Dedifferentiated amniotic fluid mesenchymal stem cell (primary cell): ENCODE results near the gene BRF1.
"Not testable (repeated sequence)": the region's sequence is repeated elsewhere in the genome, so short reads cannot be mapped to it uniquely, and the experiment has no call there.

ENCODE experiments used
- DNase-seq: peaks from one replicate; pipeline ENCODE4 v3.0.0-alpha.2; 2016; ENCODE audit errors: extremely low spot score

BRF1 gene

DNA sequence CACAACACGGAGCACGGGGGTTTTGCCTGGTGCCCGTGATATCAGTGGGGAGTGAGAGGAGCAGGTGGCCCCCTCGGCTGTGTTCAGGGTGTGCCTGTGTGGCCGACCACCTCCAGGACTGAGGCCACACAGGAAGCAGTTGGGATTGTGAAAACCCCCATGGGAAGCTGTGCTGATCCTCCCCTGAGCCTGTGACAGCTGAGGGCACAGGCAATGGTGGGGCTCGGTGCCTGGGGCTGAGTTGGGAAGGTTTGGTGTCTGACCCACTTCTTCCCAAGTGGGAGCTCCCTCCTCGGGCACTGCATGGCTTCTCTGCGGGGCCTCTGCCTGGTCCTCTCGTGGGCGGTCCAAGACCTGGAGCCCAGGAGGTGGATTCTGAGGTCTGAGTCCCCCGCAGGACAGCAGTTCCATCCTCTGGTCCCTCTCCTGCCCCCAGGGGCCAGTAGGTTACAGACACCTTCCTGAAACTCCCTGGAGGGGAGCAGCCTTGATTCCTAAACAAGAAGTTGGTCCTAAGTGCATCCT lies 31.6 kb upstream of the BRF1 start:
- no peak for DNase-seq

DNA sequence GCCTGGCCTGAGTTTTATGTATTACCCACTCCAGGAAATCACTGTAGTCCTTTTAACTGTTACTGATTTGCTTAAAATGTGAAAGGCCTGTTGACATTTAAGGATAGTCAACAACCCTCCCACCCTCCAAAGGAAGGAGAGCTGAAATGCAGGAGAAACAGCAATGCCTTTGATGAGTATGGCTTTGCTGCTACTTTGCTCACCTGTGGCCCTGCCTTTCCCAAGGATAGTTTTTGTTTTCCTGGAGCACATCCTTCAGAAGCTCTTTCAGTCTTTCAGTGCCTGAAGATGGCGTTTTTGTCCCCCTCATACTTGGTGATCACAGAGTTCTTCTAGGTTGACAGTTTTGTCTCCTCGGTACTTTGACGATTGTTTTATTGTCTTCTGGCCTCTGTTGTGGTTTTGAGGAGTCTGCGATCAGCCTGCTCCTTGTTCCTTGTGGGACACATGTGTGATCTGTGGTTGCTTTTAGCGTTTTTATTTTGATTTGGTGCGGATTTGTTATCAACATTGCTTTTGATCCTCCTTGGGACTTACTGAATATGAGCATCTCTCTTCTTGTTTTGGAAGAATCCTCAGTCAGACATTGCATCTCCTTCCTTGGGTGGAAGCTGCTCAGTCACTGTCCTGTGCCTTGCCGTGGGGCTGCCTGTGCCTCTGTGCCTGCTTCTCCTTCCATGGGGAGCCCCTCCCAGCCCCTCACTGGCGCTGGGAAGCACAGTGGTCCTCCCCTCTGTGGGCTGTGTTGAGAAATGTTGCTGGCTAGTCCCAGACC lies 31.0 kb upstream of the BRF1 start:
- no peak for DNase-seq

DNA sequence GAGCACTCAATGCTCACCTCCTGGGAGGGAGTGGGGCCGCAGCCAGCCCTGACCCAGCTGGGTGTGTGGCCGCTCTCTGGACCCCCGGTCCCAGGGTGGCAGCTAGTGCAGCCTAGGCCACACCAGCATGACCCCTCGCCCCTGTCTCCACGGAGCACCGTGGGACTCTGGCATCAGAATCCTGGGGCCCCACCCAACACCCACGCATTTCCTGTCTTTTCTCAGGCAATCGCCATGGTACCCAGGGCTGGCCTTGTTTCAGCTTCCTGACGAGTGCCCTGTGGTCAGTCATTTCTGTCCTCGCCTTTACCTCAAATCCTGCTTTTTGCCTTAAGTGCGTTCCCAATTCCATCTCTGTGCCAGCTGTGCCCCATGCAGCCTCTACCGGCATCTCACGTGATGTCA lies 29.7 kb upstream of the BRF1 start:
- DNase-seq, result peak; percentile 36

GRCh38 chr14:105329411-105330150 lies 28.8 kb upstream of the BRF1 start:
- no peak for DNase-seq

GRCh38 chr14:105328678-105329390 lies 28.0 kb upstream of the BRF1 start:
- no peak for DNase-seq

DNA sequence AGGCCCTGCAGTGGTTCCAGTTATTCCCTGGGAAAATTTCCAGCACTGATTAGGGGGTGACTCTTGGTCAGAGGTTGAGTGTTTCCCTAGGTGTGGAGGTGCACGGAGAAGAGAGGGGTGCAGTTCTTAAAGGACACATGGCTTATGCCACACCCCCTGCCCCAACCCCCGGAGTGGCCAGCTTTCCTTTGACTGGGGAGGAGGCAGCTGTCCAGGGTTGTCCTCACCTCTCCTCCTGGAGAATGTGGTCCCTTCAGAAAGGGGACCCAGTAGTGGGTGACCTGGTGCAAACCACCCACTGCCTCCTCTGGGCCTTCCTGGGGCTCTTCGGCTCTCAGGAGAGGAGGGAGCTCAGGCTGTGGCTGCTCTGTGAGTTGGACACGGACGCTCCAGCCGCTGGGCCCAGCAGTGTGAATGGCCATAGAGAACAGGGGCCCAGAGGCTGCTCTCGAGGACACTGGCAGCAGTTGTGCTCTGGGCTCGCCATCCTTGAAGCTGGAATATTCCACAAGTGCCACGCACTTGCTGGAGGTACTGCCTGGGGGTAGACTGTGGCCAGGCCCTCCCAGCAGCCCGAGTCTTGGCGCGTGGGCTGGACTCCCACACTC lies 27.4 kb upstream of the BRF1 start:
- DNase-seq, result no peak

DNA sequence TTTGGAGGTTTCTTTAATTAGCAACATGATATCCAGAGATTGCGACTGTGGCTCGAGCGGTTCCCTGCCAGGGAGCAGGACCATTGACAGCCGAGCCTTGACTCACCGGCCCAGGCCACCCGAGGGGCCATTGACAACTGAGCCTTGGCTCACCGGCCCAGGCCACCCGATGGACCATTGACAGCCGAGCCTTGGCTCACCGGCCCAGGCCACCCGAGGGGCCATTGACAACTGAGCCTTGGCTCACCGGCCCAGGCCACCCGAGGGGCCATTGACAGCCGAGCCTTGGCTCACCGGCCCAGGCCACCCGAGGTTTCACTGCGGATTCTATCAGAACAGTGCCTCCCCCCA lies 26.9 kb upstream of the BRF1 start:
- DNase-seq, result not testable (repeated sequence)

DNA sequence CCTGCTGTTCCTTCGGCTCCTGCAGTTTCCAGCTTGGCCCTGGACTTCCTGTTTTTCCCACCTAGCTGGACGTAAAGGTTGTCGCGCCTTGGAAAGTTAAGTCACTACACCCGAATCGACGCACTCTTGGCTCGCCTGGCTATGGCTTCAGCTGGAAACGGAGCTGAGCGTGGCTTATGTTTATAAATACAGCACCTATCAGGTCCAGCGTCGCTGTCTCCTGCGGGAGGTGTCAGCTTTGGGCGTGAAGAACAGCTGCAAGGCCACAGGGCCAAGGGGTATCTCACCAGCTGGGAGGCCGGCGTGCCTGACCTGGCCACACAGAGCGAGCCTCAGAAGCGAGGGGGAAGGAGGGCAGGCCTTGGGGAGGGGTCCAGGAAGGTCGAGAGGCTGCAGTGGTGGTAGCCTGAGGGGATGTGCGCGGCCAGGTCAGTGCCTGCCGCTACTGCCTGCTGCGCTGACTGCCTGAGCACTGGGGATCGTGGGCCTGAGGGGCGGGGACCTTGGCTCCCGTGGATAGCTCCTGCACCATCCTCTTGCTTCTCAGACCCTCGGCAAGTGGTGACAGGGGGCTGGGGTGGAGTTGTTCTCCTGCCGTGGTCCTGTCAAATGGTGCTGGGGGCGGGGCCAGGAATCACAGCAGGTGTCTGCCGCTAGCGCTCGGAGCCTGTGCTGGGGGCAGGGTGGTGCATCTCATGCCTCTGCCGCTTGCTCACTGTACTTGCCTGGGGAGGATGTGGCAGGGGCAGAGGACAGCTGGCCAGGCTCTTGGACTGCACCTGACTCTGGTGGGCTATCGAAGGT lies 26.3 kb upstream of the BRF1 start:
- DNase-seq, result no peak

- no peak for DNase-seq
Measured at GRCh38 chr14:105326568-105326867, 25.7 kb upstream of the BRF1 start.

DNA sequence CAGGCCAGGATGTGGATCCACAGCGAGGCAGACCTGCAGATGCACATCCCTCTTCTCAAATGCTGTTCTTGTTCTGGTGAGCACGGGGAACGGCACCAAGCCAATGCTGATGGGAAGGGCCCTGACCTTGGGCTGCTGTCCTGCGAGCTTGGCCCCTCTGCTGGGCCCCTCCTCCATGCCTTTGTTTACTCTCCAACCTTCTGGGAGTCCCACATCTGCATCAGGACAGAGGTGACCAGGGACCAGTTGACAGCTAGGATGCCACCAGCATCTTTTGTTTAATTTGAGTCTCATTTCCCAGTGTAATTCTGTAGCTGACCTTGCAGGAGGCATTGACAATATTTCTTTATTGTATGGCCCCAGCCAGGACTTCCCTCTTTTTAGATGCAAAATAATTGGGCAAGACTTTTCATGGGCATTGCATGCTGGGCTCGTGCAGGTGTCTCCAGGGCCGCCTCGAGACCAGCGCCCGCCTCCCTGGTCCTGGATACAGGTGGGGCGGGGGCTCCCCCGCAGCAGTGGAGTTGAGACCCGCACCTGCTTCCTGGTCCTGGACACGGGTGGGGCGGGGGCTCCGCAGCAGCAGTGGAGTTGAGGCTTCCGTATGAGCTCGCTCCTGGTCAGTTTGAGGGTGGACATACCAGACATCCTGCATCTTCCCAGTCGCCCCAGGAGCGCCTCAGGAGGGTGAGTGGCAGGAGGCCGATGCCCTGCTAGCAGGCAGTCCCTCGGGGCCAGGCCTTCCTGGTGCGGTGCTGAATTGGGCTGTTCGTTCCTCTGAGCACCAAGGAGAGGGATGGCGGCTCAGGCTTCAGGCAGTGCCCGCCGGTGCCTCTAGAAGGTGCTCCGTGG lies 25.1 kb upstream of the BRF1 start:
- no peak for DNase-seq

DNA sequence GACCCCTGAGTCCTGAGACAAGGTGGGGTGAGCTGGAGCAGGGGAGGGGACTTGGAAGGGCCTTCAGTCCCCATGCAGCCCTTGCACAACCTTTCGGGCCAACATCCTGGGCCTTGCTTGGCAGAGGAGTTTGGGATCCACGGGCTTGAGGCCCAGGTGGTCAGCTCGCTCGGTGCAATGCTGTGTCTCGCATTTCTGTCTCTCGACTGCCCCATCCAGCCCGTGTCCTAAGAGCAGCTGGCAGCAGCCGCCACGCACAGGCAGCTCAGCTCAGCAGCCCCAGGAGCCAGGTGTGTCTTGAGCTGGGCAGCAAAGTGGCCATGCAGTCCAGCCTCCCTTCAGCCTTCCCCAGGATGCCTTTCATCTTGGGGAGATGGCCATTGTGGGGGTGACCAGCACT lies 24.5 kb upstream of the BRF1 start:
- DNase-seq, result no peak

DNA sequence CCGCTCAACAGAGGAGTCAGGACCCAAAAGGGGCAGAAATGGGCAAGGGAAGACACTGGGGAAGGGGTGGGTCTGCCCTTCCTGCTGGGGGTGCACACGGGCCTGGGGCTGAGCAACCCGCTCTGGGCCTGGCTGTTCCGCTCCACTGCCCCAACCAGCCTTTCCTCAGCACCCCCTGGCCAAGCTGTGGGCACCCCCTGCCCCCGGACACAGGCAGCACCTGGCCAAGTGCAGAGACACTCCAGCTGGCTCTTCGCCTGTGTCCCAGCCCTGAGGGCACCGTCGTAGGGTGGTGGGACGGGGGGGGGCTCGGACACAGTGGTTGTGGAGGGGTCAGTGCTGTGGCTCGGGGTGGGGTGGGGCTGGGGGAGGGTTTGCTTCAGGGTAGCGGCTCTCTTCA lies 24.1 kb upstream of the BRF1 start:
- no peak for DNase-seq

DNA sequence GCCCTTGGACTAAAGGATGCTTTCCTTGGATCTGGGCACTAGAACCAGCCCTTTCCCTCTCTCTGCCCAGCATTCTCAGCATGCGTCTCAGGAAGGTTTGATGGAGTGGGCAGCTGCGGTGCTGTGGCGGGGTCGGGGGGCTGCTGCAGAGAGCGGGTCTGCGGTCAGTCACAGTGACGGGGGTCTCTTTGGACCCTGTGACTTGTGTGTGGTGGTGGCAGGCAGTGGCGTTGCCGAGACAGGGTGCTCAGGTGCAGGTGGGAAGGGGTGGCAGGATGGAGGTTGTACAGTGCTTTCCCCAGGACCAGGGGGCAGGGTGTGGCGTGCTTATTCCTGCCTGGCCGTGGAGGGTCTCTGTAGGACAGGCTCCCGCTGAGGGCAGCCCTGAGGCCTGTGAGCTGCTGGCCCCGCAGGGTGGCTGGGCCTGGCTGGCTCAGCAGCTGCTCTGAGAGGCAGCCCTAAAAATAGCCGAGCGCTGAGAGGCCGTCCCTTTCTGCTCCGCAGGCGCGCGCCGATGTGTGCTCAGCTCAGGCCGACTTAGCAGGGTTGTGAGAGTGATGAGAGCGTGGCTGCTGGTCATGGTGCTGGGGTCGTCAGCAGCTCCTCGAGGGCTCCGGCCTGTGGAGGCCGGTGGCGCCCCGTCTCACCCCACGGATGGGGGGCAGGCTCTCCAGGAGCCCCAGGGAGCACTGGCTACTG lies 23.4 kb upstream of the BRF1 start:
- no peak for DNase-seq

GRCh38 chr14:105323663-105324062 lies 22.9 kb upstream of the BRF1 start:
- DNase-seq, result no peak

DNA sequence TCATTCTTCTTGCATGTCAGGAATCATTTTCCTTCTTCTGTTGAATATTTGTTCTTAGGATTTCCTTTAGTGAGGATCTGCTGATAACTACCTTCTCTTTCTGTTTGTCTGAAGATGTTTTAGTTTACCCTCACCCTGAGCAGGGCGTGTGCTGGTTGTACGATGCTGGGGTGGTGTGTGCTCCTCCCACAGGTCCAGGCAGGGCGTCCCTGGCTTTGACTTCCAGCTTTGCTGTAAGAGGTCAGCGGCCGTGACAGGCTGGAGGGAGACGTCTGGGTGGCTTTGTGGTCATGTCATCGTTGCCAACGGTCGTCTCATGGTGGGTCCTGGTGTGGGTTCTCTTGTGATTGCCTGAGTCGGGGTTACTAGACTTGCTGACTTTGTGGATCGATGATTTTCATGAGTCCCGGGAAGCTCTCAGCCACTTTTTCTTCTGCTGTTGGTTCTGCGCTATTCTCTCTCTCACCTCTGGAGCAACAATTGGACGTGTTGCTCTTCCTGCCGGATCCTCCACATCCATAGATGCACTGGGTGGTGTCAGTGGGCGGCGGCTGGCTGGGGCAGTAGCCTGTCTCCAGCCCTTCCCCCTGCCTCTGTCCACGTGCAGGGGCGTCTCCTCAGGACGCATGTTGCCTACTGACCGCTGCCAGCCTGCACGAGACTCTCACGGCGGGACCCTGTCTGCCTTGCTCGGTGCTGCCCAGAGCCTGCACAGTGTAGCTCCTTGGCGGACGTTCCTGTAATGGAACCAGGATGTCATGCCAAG lies 22.2 kb upstream of the BRF1 start:
- DNase-seq, result no peak

DNA sequence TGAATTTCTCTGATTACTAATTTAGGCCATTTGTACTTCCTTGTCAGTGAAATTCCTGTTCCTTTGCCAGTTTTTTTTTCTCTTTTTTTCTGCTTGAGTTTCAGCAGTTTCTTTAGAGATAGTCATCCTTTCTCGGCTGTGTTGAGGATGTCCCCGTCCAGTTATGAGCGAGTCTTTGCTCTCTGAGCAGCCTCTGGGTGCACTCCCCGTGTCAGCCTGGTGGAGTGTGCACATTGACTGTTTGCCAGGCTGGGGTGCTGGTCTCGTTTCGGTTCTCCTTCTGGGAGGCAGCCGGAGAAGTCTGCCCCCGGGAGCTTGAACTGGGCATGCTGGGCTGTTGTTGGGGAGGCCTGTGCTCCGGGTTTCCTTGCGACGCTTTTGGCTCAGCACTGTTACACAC lies 16.7 kb upstream of the BRF1 start:
- no peak for DNase-seq

DNA sequence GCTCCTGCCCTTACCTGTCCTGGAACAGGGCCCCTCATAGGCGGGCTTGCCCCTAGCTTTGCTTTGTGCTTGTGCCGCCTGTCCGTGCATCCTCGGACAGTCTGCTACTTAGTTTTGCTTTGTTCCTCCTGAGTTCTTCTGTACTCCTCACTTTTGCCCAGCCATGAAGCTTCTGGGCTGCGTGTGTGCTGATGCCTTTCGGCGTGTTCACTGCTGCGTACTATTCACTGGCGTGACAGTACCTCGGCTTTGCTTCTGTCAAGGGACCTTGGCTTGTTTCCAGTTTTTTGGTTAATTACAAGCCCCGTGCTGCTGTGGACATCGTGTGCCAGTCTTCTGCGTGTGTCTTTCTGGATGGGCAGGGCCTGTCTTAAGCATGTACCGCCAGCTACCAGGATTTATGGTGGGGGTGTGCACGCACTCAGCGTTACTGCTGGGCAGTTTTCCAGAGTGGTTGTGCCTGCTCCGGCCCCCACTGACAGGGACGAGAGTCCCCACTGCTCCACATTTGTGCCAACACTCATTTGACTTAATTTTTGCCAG lies 16.2 kb upstream of the BRF1 start:
- DNase-seq, result no peak

- DNase-seq, result no peak
Measured at GRCh38 chr14:105316577-105316941, 15.8 kb upstream of the BRF1 start.

DNA sequence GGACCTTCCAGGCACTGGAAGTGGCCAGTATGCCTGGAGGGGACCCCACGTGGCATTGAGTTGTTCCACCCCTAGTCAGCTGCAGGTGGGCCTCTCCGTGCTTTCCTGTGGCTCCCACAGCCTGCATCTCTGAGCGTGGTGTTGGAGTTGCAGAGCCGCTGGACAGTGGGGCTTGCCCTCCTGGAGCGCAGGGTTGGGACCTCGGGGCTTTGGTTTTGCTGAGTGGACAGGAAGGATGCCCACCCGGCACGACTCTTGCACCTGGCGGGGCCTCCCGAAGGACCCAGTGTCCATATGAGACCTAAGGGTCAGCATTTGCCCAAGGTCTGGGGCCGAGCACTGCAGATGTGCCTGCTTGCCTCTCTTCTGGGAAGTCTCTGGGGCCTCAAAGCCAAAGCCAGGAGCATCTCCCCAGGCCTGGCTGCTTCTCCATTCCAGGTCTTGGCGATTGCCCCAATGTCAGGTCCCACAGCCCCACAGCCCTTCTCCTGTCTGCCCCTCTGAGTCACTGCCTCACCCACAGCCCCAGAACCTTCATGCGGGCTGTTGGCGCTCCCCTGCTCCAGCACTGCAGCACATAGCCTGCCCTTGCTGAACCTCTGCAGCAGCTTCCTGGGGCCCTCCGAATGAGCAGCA lies 15.3 kb upstream of the BRF1 start:
- DNase-seq, result no peak
